H1 (cell line): ENCODE data around the gene ETV4. TPM values are rescaled to one million over a fixed set of nuclear protein-coding genes. Genes with fewer than 3 reads are reported as not detected.
A peak's percentile ranks its signal among the peaks of the same experiment; 100 is the strongest.

Experiments used
- CTCF ChIA-PET: fragments of 300-600 bp; sonication (Branson Sonifier 250); formaldehyde crosslinking; loops from one replicate; lab custom pipeline; 2021; ENCODE audit not compliant: partially characterized antibody; lab: Charles Lee
- POLR2A ChIA-PET: fragments of 300-600 bp; sonication (Branson Sonifier 250); formaldehyde crosslinking; loops from one replicate; lab custom pipeline; 2021; ENCODE audit warnings: inconsistent platforms; ENCODE audit not compliant: partially characterized antibody; lab: Charles Lee
- DNase-seq, 2 experiments: peaks; one replicate each; pipeline versions ENCODE4 v3.0.0 to v3.0.0-alpha.2; 2010 to 2022; ENCODE audit warnings: low spot score in 2 of 2, low read depth in 1 of 2, mixed read lengths in 1 of 2
- FAIRE-seq: peaks from 2 replicates; lab custom pipeline; 2011; peaks lifted over from hg19 to GRCh38; lab: Jason Lieb, UNC
- H2AFZ ChIP-seq: 2 replicates; pipeline ENCODE4 v1.8.1; 2012; ENCODE audit warnings: low read length, inconsistent platforms
- H2AK5ac ChIP-seq: 2 replicates; pipeline ENCODE4 v1.6.1; 2013; ENCODE audit warnings: low read depth, low read length
- H2BK120ac ChIP-seq: replicated peaks from 2 replicates; pipeline ENCODE3; 2013; ENCODE audit warnings: low read depth, low read length, inconsistent platforms
- H2BK12ac ChIP-seq: 2 replicates; pipeline ENCODE4 v1.6.1; 2013; ENCODE audit warnings: low read depth, low read length
- H2BK15ac ChIP-seq: 2 replicates; pipeline ENCODE4 v1.6.1; 2013; ENCODE audit warnings: low read length
- H2BK20ac ChIP-seq: 2 replicates; pipeline ENCODE4 v1.6.1; 2013; ENCODE audit warnings: low read length
- H2BK5ac ChIP-seq: 2 replicates; pipeline ENCODE4 v1.6.1; 2013; ENCODE audit warnings: low read depth, low read length
- H3K14ac ChIP-seq: 2 replicates; pipeline ENCODE4 v1.6.1; 2013; ENCODE audit warnings: inconsistent platforms; ENCODE audit not compliant: insufficient read length
- H3K18ac ChIP-seq: 2 replicates; pipeline ENCODE4 v1.6.1; 2013; ENCODE audit warnings: low read length; ENCODE audit errors: extremely low read depth
- H3K23ac ChIP-seq: 2 replicates; pipeline ENCODE4 v1.6.1; 2013; ENCODE audit warnings: inconsistent platforms; ENCODE audit not compliant: insufficient read length
- H3K23me2 ChIP-seq: 2 replicates; pipeline ENCODE4 v1.6.1; 2013; ENCODE audit warnings: low read depth, low read length
- H3K27ac ChIP-seq: 2 replicates; pipeline ENCODE4 v1.6.1; 2011; ENCODE audit warnings: low read depth, low read length, inconsistent platforms
- H3K27me3 ChIP-seq, 4 experiments: replicated peaks in 1 of 4; 1 replicate in 1 of 4; 2 replicates in 3 of 4; pipeline versions ENCODE4 v1.6.1 to v1.8.1; 2011 to 2013; ENCODE audit warnings: low read length in 3 of 4, mild to moderate bottlenecking in 3 of 4, inconsistent platforms in 2 of 4, mixed read lengths in 2 of 4, moderate library complexity in 1 of 4; ENCODE audit not compliant: control insufficient read depth in 3 of 4, insufficient read depth in 3 of 4; ENCODE audit errors: extremely low read depth in 1 of 4
- H3K36me3 ChIP-seq, 4 experiments: 2 replicates each; pipeline versions ENCODE4 v1.6.1 to v1.8.1; 2011 to 2013; ENCODE audit warnings: mild to moderate bottlenecking in 4 of 4, low read length in 3 of 4, moderate library complexity in 2 of 4, control low read depth in 1 of 4, inconsistent platforms in 1 of 4; ENCODE audit not compliant: insufficient read depth in 4 of 4, control insufficient read depth in 2 of 4
- H3K4ac ChIP-seq: replicated peaks from 2 replicates; pipeline ENCODE3; 2013; ENCODE audit warnings: low read length, low read depth, mixed read lengths, inconsistent platforms; ENCODE audit not compliant: insufficient read length
- H3K4me1 ChIP-seq, 4 experiments: replicated peaks in 1 of 4; 1 replicate in 1 of 4; 2 replicates in 3 of 4; pipeline versions ENCODE4 v1.6.1 to v1.8.1; 2011 to 2013; ENCODE audit warnings: low read length in 3 of 4, inconsistent platforms in 2 of 4, mixed read lengths in 1 of 4; ENCODE audit not compliant: insufficient read depth in 4 of 4, control insufficient read depth in 3 of 4
- H3K4me2 ChIP-seq, 2 experiments: 2 replicates each; pipeline versions ENCODE4 v1.6.1 to v1.8.1; 2011 to 2013; ENCODE audit warnings: low read depth in 2 of 2, low read length in 2 of 2, control low read depth in 1 of 2, inconsistent platforms in 1 of 2, mild to moderate bottlenecking in 1 of 2; ENCODE audit not compliant: insufficient read depth in 1 of 2
- H3K4me3 ChIP-seq, 4 experiments: fragments of 200-600, 300-600 bp in 1 of 4; sonication (generic), shearing (Covaris generic), sonication (Bioruptor Twin) in 1 of 4; 2 replicates each; pipeline versions ENCODE4 v1.5.1 to v1.8.1; 2011 to 2016; ENCODE audit warnings: low read length in 4 of 4, low read depth in 3 of 4, control low read depth in 2 of 4, inconsistent platforms in 2 of 4, mild to moderate bottlenecking in 2 of 4, mixed read lengths in 1 of 4, moderate library complexity in 1 of 4; ENCODE audit not compliant: insufficient read depth in 2 of 4; ENCODE audit errors: extremely low read depth in 1 of 4
- H3K56ac ChIP-seq: replicated peaks from 2 replicates; pipeline ENCODE3; 2013; ENCODE audit warnings: low read depth, mild to moderate bottlenecking, mixed read lengths, low read length, inconsistent platforms; ENCODE audit not compliant: insufficient read length
- H3K79me1 ChIP-seq: 2 replicates; pipeline ENCODE4 v1.6.1; 2013; ENCODE audit warnings: low read depth, low read length, control low read depth
- H3K79me2 ChIP-seq, 2 experiments: 2 replicates each; pipeline versions ENCODE4 v1.6.1 to v1.8.1; 2012 to 2013; ENCODE audit warnings: low read length in 2 of 2, mild to moderate bottlenecking in 2 of 2, inconsistent platforms in 1 of 2; ENCODE audit not compliant: insufficient read depth in 2 of 2, control insufficient read depth in 1 of 2
- H3K9ac ChIP-seq, 4 experiments: replicated peaks in 1 of 4; 1 replicate in 1 of 4; 2 replicates in 3 of 4; pipeline versions ENCODE4 v1.6.1 to v1.8.1; 2011 to 2013; ENCODE audit warnings: low read depth in 3 of 4, low read length in 3 of 4, control low read depth in 2 of 4, mild to moderate bottlenecking in 2 of 4, moderate library complexity in 2 of 4, inconsistent platforms in 1 of 4; ENCODE audit errors: extremely low read depth in 1 of 4
- H3K9me3 ChIP-seq, 2 experiments: 2 replicates each; pipeline versions ENCODE4 v1.6.1 to v1.8.1; 2012 to 2013; ENCODE audit warnings: mild to moderate bottlenecking in 2 of 2, moderate library complexity in 2 of 2, control low read depth in 1 of 2, inconsistent platforms in 1 of 2, low read depth in 1 of 2, low read length in 1 of 2, mixed read lengths in 1 of 2; ENCODE audit not compliant: insufficient read depth in 2 of 2
- H4K20me1 ChIP-seq, 2 experiments: replicated peaks in 1 of 2; 2 replicates each; pipeline versions ENCODE3 to v1.8.1; 2011 to 2013; ENCODE audit warnings: inconsistent platforms in 2 of 2, low read length in 2 of 2, mild to moderate bottlenecking in 1 of 2; ENCODE audit not compliant: insufficient read depth in 2 of 2, control insufficient read depth in 1 of 2
- H4K5ac ChIP-seq: 2 replicates; pipeline ENCODE4 v1.6.1; 2013; ENCODE audit warnings: low read length, low read depth, mixed read lengths, inconsistent platforms; ENCODE audit not compliant: insufficient read length
- H4K8ac ChIP-seq: 2 replicates; pipeline ENCODE4 v1.8.0; 2013; ENCODE audit warnings: mild to moderate bottlenecking, moderate library complexity, low read length, inconsistent platforms; ENCODE audit not compliant: insufficient read depth; ENCODE audit errors: extremely low read depth
- H4K91ac ChIP-seq: replicated peaks from 2 replicates; pipeline ENCODE3; 2013; ENCODE audit warnings: low read length, mixed read lengths, inconsistent platforms; ENCODE audit not compliant: insufficient read length
- CREB1 ChIP-seq: IDR thresholded peaks from 2 replicates; pipeline ENCODE4 v1.6.1; 2012; ENCODE audit warnings: inconsistent platforms
- KDM1A ChIP-seq: fragments of 200-600, 300-600 bp; sonication (generic); IDR thresholded peaks from 2 replicates; pipeline ENCODE4 v1.7.1; 2016; ENCODE audit warnings: mild to moderate bottlenecking, low read length, borderline replicate concordance
- SP4 ChIP-seq: IDR thresholded peaks from 2 replicates; pipeline ENCODE4 v1.6.1; 2012; ENCODE audit warnings: low read length, inconsistent platforms
- TAF1 ChIP-seq: IDR thresholded peaks from 2 replicates; pipeline ENCODE4 v1.6.1; 2011; ENCODE audit warnings: mild to moderate bottlenecking, low read depth, low read length
- TCF12 ChIP-seq: IDR thresholded peaks from 2 replicates; pipeline ENCODE4 v1.6.1; 2011; ENCODE audit warnings: low read depth, mild to moderate bottlenecking, low read length
- whole genome bisulfite sequencing, 2 experiments: shearing (Covaris generic) in 1 of 2; methylation state at CpG; one replicate each; pipeline versions ENCODE4 v1.1.6 to v1.1.7; 2013 to 2015; ENCODE audit warnings: low lambda C conversion rate in 2 of 2, mixed read lengths in 2 of 2, inconsistent platforms in 1 of 2, low coverage in 1 of 2, missing lambda C conversion rate in 1 of 2; ENCODE audit not compliant: insufficient replicate concordance in 2 of 2, insufficient coverage in 1 of 2, insufficient read length in 1 of 2; ENCODE audit errors: extremely low coverage in 1 of 2, missing lambda C conversion rate in 1 of 2; 5-methylcytosine and 5-hydroxymethylcytosine counted together
- long read RNA-seq, 2 experiments: library from RNA in 1 of 2; library from capped mRNA in 1 of 2; stranded (forward); transcript quantifications; one replicate each; pipeline ENCODE4 v2.0.0, GENCODE V29; 2021; ENCODE audit warnings: inconsistent platforms in 1 of 2
- polyA minus RNA-seq, 3 experiments: library from RNA; depleted of rRNA, polyadenylated mRNA; stranded (reverse); fragments of >200 nt; gene quantifications; 1 replicate in 2 of 3; 2 replicates in 1 of 3; pipeline ENCODE4 v1.2.3, GENCODE V29; 2011
- polyA plus RNA-seq, 7 experiments: library from polyadenylated mRNA; depleted of rRNA in 3 of 7; stranded (reverse) in 5 of 7; unstranded in 2 of 7; fragments of >200 nt in 5 of 7; fragments of 200-250 nt in 2 of 7; gene quantifications; 1 replicate in 5 of 7; 2 replicates in 1 of 7; 4 replicates in 1 of 7; pipeline versions ENCODE4 v1.2.1 to v1.2.3, GENCODE V29; 2011 to 2013; ENCODE audit warnings: missing spikeins in 2 of 7, mixed read lengths in 2 of 7
- total RNA-seq: library from RNA; stranded (reverse); fragmentation: NEBNext Ultra II Directional; extraction: Animal tissue kit (Norgen Biotek cat#: 25700); gene quantifications from 2 replicates; pipeline ENCODE4 v1.2.1, GENCODE V29; 2021
- TF ChIP-seq, protein P1 (sequence below): IDR thresholded peaks from 2 replicates; pipeline ENCODE4 v1.6.1; 2012; ENCODE audit warnings: low read length, inconsistent platforms

Gene ETV4
- 137 and 143 TPM in 2 replicates for total RNA-seq
- 75.2 and 95.8 TPM in 2 replicates for polyA plus RNA-seq (2011; rRNA removed)
- polyA plus RNA-seq (2011; cell fraction: cytosol; rRNA removed): 68.9 TPM
- 115 TPM for polyA plus RNA-seq (2011; cell fraction: nucleus; rRNA removed)
- polyA plus RNA-seq (2012, experiment 1 of 2): 94.3 to 115 TPM (median 103 TPM) in 4 replicates
- polyA plus RNA-seq (2012, experiment 2 of 2): 146 TPM
- 118 TPM for polyA plus RNA-seq (2013, experiment 1 of 2)
- 117 TPM for polyA plus RNA-seq (2013, experiment 2 of 2)
- 41.1 and 46.8 TPM in 2 replicates for polyA minus RNA-seq (2011; rRNA and poly(A)+ RNA removed)
- polyA minus RNA-seq (2011; cell fraction: cytosol; rRNA and poly(A)+ RNA removed): 52.2 TPM
- polyA minus RNA-seq (2011; cell fraction: nucleus; rRNA and poly(A)+ RNA removed): 25.6 TPM
- long read RNA-seq, experiment 1, transcript ETV4-202 (12 exons, 2,182 nt): minor isoform, 5 of 111 reads
- long read RNA-seq, experiment 1, transcript ETV4-201 (13 exons, 2,429 nt): major isoform, 12 of 111 reads
- long read RNA-seq, experiment 1, partial matches to known transcripts: 55 of 111 reads
- long read RNA-seq, experiment 1, other reads (novel, unspliced or antisense): 35 of 111 reads
- long read RNA-seq, experiment 2, partial matches to known transcripts: 65 of 82 reads
- long read RNA-seq, experiment 2, other reads (novel, unspliced or antisense): 12 of 82 reads

DNA sequence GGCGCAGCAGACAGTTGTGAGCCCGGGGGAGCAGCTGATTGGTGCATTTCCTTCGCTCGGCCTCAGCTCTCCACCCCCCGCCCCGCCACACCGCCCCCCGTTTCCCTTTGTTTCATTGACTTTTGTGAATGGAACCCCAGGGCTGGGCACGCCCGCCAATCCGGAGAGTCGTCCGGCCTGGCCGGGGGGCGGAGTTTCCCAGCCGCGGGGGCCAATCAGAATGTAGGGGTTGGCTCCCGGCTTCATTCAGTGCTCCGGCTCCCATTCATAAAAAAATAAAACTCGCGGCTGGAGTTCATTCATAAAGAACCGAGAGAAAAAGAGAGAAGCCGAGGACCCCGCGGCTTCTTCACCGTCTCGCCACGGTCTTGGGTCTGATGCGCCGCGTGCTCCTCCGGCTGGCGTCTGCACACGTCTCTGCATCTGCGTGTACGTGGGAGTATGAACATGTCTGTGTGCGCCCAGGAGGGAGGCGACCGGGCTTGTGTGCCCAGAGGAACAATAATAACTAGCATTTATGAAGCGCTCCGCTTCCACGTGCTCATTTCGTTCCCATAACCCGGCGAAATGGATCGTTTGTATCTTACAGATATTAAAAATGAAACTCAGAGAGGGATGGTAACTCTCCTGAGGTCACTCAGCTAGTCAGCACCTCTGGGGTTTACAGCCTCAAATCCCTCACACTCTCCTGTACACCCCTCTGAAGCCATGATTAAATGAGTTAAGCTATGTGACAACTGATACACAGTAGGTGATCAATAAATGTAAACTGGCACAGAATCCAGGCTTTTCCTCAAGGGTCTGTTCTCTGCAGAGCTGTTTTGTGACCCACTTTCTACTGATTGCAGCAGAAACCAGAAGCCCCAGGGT lies at the start of gene ETV4:
Gene ETV4, minus strand, starts transcription at position 22 of the 870 bp plus-strand sequence. CDS start 723 bp downstream, outside the sequence.
- Histone ChIP-seq H4K5ac (no peak within 1 kb of the TSS), H3K4me3 (peak within 1 kb of the TSS; percentile 56 to 71 (median 64)), H3K9me3 (no peaks in the 10 kb centered on the region), H3K9ac (peak within 1 kb of the TSS; percentile 63 to 73 (median 68)), H3K79me2 (peaks cover 16 to 32% of the 10 kb centered on the region in 2 experiments; a peak in 3 of 4 replicates), H4K8ac (peak within 1 kb of the TSS; percentile 96), H3K18ac (peak within 1 kb of the TSS; percentile 82), H2AK5ac (no peak within 1 kb of the TSS), H4K91ac (peak within 1 kb of the TSS; percentile 62), H3K27me3 (peaks cover 0 to 12% (median 7%) of the 10 kb centered on the region in 4 experiments; a peak in 5 of 7 replicates), H2BK12ac (peak within 1 kb of the TSS; percentile 93), H3K4me1 (peaks cover 24 to 35% (median 30%) of the 10 kb centered on the region in 4 experiments), H2BK15ac (peak within 1 kb of the TSS; percentile 81; the same call in 1 of the 2 replicates), H4K20me1 (no peaks in the 10 kb centered on the region), H3K23me2 (peaks cover 19% of the 10 kb centered on the region), H3K27ac (peak within 1 kb of the TSS; percentile 82; the same call in 1 of the 2 replicates), H2BK5ac (peak within 1 kb of the TSS; percentile 95), H3K23ac (no peak within 1 kb of the TSS), H3K4ac (peak within 1 kb of the TSS; percentile 79), H3K4me2 (peak within 1 kb of the TSS; percentile 78 to 88), H2AFZ (no peak within 1 kb of the TSS), H3K14ac (no peak within 1 kb of the TSS), H2BK20ac (0 out of 2 replicates have a peak within 1 kb of the TSS, but pooled peaks have one; percentile 32), H2BK120ac (no peak within 1 kb of the TSS), H3K36me3 (no peaks in the 10 kb centered on the region), H3K79me1 (peaks cover 11% of the 10 kb centered on the region), H3K56ac (peak within 1 kb of the TSS; percentile 66)
- ChIA-PET POLR2A (interaction anchor here (0.6 to 12.8 kb wide), 15 partner anchors 8 to 229 kb away, joined by 3 to 345 read pairs (median 3); no protein-coding TSS in a partner anchor), CTCF (interaction anchor here (0.7 to 2.2 kb wide), 14 partner anchors 9 to 215 kb away, joined by 3 to 10 read pairs (median 4); no protein-coding TSS in a partner anchor)
- 3% methylated on average over 37 of the region's 46 CpGs; no CpG with 5 or more reads in 1 of the 2 experiments for WGBS, 2 experiments
- FAIRE-seq: no peak
- peak; percentile 84 to 96 for DNase-seq
- TF ChIP-seq, protein P1, sequence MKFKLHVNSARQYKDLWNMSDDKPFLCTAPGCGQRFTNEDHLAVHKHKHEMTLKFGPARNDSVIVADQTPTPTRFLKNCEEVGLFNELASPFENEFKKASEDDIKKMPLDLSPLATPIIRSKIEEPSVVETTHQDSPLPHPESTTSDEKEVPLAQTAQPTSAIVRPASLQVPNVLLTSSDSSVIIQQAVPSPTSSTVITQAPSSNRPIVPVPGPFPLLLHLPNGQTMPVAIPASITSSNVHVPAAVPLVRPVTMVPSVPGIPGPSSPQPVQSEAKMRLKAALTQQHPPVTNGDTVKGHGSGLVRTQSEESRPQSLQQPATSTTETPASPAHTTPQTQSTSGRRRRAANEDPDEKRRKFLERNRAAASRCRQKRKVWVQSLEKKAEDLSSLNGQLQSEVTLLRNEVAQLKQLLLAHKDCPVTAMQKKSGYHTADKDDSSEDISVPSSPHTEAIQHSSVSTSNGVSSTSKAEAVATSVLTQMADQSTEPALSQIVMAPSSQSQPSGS: no peak
- TF ChIP-seq KDM1A (peak; percentile 76), CREB1 (no peak), SP4 (no peak), TAF1 (peak; percentile 24; the same call in 1 of the 2 replicates), TCF12 (no peak)
